Measurements from ENCODE around the gene RNLS. TPM values are rescaled to one million over a fixed set of nuclear protein-coding genes. Genes with fewer than 3 reads are reported as not detected.

RNLS gene
- total RNA-seq, 2 donors from 2014 or later: 21.7 to 31.8 TPM

- H3K4me3 ChIP-seq: no peak overlapping the region
- H3K9me3 ChIP-seq: no peaks in the 10 kb centered on the region
- TF ChIP-seq CTCF (IDR thresholded peaks at IDR 0.05) (no peak), POLR2A (IDR thresholded peaks at IDR 0.05) (no peak)
- no peaks in the 10 kb centered on the region for H3K36me3 ChIP-seq
- H3K27ac ChIP-seq: no peak overlapping the region
- intact Hi-C loops (cut with DNase I): no loop called here
- DNase-seq (ENCODE audit: low spot score): no peak
- no peaks in the 10 kb centered on the region for H3K4me1 ChIP-seq (replicated peaks)
- no peaks in the 10 kb centered on the region for H3K27me3 ChIP-seq (replicated peaks; ENCODE audit: insufficient read depth)
- WGBS: 94% methylated on average over 1 of the region's 1 CpG
Observed at GRCh38 chr10:88617772-88618300, 34.7 kb upstream of the RNLS start.

GRCh38 chr10:88616250-88616977 is 33.3 kb upstream of the RNLS start:
- Histone ChIP-seq H3K27me3 (replicated peaks; ENCODE audit: insufficient read depth) (no peaks in the 10 kb centered on the region), H3K27ac (no peak overlapping the region), H3K4me1 (replicated peaks) (no peaks in the 10 kb centered on the region), H3K9me3 (no peaks in the 10 kb centered on the region), H3K36me3 (no peaks in the 10 kb centered on the region), H3K4me3 (no peak overlapping the region)
- no peak for DNase-seq (ENCODE audit: low spot score)
- intact Hi-C loops (cut with DNase I): no loop called here
- 81% methylated on average over 11 of the region's 18 CpGs for WGBS
- TF ChIP-seq CTCF (IDR thresholded peaks at IDR 0.05) (no peak), POLR2AphosphoS5 (IDR thresholded peaks at IDR 0.05) (no peak), POLR2A (IDR thresholded peaks at IDR 0.05) (no peak)

GRCh38 chr10:88608780-88609179 is 25.7 kb upstream of the RNLS start:
- no peak overlapping the region for H3K4me3 ChIP-seq
- no peak overlapping the region for H3K27ac ChIP-seq
- 58% methylated on average over 2 of the region's 2 CpGs for WGBS
- H3K9me3 ChIP-seq: no peaks in the 10 kb centered on the region
- no peaks in the 10 kb centered on the region for H3K4me1 ChIP-seq (replicated peaks)
- no peak for TF ChIP-seq POLR2A (IDR thresholded peaks at IDR 0.05)
- TF ChIP-seq CTCF (IDR thresholded peaks at IDR 0.05): no peak
- TF ChIP-seq POLR2AphosphoS5 (IDR thresholded peaks at IDR 0.05): no peak
- H3K27me3 ChIP-seq (replicated peaks; ENCODE audit: insufficient read depth): no peaks in the 10 kb centered on the region
- no peak for DNase-seq (ENCODE audit: low spot score)
- H3K36me3 ChIP-seq: no peaks in the 10 kb centered on the region
- intact Hi-C loops (cut with DNase I): no loop called here

- no peaks in the 10 kb centered on the region for H3K4me1 ChIP-seq (replicated peaks)
- H3K4me3 ChIP-seq: no peak overlapping the region
- intact Hi-C loops (cut with DNase I): no loop called here
- no peaks in the 10 kb centered on the region for H3K27me3 ChIP-seq (replicated peaks; ENCODE audit: insufficient read depth)
- WGBS: 84% methylated on average over 6 of the region's 6 CpGs
- H3K27ac ChIP-seq: no peak overlapping the region
- DNase-seq (ENCODE audit: low spot score): no peak
- H3K9me3 ChIP-seq: no peaks in the 10 kb centered on the region
- TF ChIP-seq POLR2A (IDR thresholded peaks at IDR 0.05): no peak
- no peak for TF ChIP-seq POLR2AphosphoS5 (IDR thresholded peaks at IDR 0.05)
- TF ChIP-seq CTCF (IDR thresholded peaks at IDR 0.05): no peak
- H3K36me3 ChIP-seq: no peaks in the 10 kb centered on the region
Observed at GRCh38 chr10:88608052-88608732, 25.1 kb upstream of the RNLS start.
